ENCODE measurements around the gene ABLIM3. TPM values are rescaled to one million over a fixed set of nuclear protein-coding genes. Genes with fewer than 3 reads are reported as not detected.
A peak's percentile ranks its signal among the peaks of the same experiment; 100 is the strongest.

The ABLIM3 gene
- total and polyA plus RNA-seq, 2 donors (not counting 3 experiments of a cell fraction or from before 2014, with no cell fraction given), result 16.7 to 42.1 TPM

DNA sequence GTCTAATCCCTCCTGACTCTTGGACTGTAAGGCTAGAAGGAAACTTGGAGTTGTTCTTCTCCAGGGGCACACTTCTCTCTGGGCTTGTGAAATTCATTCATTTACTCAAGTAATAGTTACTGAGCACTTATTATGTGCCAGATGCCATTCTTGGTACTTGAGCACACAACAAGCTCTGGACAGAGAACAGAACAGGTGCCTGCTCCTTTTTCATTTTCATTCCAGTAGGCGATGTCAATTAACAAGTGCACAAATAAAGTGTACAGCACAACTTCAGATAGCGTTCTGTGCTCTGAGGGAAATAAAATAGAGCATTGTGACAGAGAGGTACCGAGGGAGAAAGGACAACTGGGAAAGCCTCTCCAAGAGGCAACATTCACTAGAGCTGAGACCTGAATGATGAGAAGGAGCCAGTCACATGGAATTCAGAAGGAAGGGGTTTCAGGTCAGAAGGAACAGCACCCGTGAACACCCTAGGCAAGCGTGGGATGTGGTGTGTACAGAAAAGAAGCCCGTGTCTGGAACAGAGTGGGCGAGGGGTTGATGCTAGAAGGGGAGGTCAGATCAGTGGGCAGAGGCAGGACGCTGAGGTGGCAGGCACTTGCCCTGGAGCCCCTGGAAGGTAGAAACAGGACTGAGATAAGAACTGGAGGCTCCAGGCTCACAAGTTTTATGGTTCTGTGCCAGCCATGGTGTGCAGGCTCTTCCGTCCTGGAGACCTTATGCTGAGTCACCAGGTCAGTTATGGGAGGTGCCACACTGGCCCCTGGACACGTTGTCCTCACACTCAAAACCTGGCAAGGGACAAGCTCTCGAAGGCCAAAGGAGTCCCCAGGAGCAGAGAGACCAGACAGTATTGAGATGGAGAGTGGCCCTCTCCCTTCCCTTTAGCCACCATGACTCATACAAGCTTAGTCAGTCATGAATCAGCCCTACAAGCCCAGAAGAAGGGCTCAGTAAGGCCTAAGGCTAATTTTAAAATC is 7.2 kb upstream of the ABLIM3 start:
- POLR2A ChIA-PET, result no interaction called here
- Histone ChIP-seq H4K20me1 (replicated peaks; ENCODE audit: control insufficient read depth, extremely low read depth, insufficient read depth, low read length) (no peaks in the 10 kb centered on the region), H3K4me2 (ENCODE audit: insufficient read depth, low read length) (peak overlapping the region; percentile 26), H3K27me3 (ENCODE audit: control insufficient read depth in 2 of 2, insufficient read depth in 2 of 2, low read length in 2 of 2) (no peaks in the 10 kb centered on the region), H3K9me1 (replicated peaks; ENCODE audit: control insufficient read depth, extremely low read depth, insufficient read depth, low read length) (no peaks in the 10 kb centered on the region), H3K4me1 (ENCODE audit: control insufficient read depth, extremely low read depth, insufficient read depth, low read length) (peaks cover 36% of the 10 kb centered on the region), H3K4me3 (replicated peaks in 1 of 3; ENCODE audit: insufficient read depth in 1 of 3, low read depth in 1 of 3, low read length in 3 of 3) (no peak overlapping the region), H3K36me3 (ENCODE audit: control insufficient read depth in 2 of 2, extremely low read depth in 1 of 2, insufficient read depth in 2 of 2, low read length in 2 of 2) (no peaks in the 10 kb centered on the region), H3K27ac (ENCODE audit: insufficient read depth, low read depth, low read length) (peak overlapping the region; percentile 96), H2AFZ (ENCODE audit: low read depth, low read length) (peak overlapping the region; percentile 30), H3K9ac (replicated peaks; ENCODE audit: extremely low read depth, insufficient read depth, low read length) (peak overlapping the region; percentile 51), H3K79me2 (ENCODE audit: control insufficient read depth, insufficient read depth, low read length) (no peaks in the 10 kb centered on the region), H3K9me3 (replicated peaks; ENCODE audit: control insufficient read depth, insufficient read depth, low read length) (no peaks in the 10 kb centered on the region)
- BruUV-seq (replicated peaks), result TSS peak; percentile 12
- TF ChIP-seq EZH2 (IDR thresholded peaks at IDR 0.05; ENCODE audit: borderline replicate concordance, low read depth, low read length, severe bottlenecking), result no peak
- TF ChIP-seq POLR2A (IDR thresholded peaks at IDR 0.05; ENCODE audit: low read depth, low read length), result no peak
- TF ChIP-seq GATA2 (IDR thresholded peaks at IDR 0.05; ENCODE audit: insufficient read depth, insufficient read length, low read depth, low read length), result peak; percentile 85
- peak; percentile 88 for TF ChIP-seq JUN (IDR thresholded peaks at IDR 0.05; ENCODE audit: borderline replicate concordance, insufficient read depth, insufficient read length, low read depth)
- TF ChIP-seq FOS (IDR thresholded peaks at IDR 0.05; ENCODE audit: borderline replicate concordance, insufficient read depth, low read length), result peak; percentile 99
- peak; percentile 78 for TF ChIP-seq POLR2AphosphoS5 (IDR thresholded peaks at IDR 0.05; ENCODE audit: insufficient read depth, low read depth, low read length)
- TF ChIP-seq, protein P1, sequence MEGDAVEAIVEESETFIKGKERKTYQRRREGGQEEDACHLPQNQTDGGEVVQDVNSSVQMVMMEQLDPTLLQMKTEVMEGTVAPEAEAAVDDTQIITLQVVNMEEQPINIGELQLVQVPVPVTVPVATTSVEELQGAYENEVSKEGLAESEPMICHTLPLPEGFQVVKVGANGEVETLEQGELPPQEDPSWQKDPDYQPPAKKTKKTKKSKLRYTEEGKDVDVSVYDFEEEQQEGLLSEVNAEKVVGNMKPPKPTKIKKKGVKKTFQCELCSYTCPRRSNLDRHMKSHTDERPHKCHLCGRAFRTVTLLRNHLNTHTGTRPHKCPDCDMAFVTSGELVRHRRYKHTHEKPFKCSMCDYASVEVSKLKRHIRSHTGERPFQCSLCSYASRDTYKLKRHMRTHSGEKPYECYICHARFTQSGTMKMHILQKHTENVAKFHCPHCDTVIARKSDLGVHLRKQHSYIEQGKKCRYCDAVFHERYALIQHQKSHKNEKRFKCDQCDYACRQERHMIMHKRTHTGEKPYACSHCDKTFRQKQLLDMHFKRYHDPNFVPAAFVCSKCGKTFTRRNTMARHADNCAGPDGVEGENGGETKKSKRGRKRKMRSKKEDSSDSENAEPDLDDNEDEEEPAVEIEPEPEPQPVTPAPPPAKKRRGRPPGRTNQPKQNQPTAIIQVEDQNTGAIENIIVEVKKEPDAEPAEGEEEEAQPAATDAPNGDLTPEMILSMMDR (IDR thresholded peaks at IDR 0.05; ENCODE audit: extremely low read depth in 1 of 2, insufficient read depth in 1 of 2, low read depth in 1 of 2, low read length in 2 of 2), result no peak
- TF ChIP-seq, protein P2, sequence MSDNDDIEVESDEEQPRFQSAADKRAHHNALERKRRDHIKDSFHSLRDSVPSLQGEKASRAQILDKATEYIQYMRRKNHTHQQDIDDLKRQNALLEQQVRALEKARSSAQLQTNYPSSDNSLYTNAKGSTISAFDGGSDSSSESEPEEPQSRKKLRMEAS (IDR thresholded peaks at IDR 0.05; ENCODE audit: insufficient read depth, insufficient read length), result no peak
- peak; percentile 24 for TF ChIP-seq MYC (IDR thresholded peaks at IDR 0.05; ENCODE audit: low read depth, low read length)
- CTCF ChIA-PET, result interaction anchor here (0.5 to 4.4 kb wide), 10 partner anchors 8 to 732 kb away, joined by 3 to 45 read pairs (median 4); partner anchors contain the start of gene ABLIM3
- FAIRE-seq, result peak; percentile 89
- intact Hi-C loops (cut with micrococcal nuclease), result loop anchor here (1.0 to 10.0 kb wide), 6 partner anchors 78 to 429 kb away; partner anchors contain the start of genes AFAP1L1 and GRPEL2
- peak; percentile 79 for DNase-seq (ENCODE audit: low read depth, low spot score)
- dilution Hi-C loops (cut with MboI; ENCODE audit: extremely low pct_ligation_motif_present, low sequenced_read_pairs), result no loop called here
